Epithelial cell of prostate (primary cell): ENCODE data around the gene COLEC12.

Experiments
- DNase-seq: peaks from one replicate; pipeline ENCODE4 v3.0.0-alpha.2; 2011; ENCODE audit warnings: low read depth, low spot score
- H3K27ac ChIP-seq: fragments of 450-650 bp; 2 replicates; pipeline ENCODE4 v1.5.1; 2017; ENCODE audit warnings: mild to moderate bottlenecking

COLEC12 gene

GRCh38 chr18:394262-394986 lies 106.1 kb downstream of the COLEC12 start:
- DNase-seq, result no peak
- no peak overlapping the region for H3K27ac ChIP-seq

GRCh38 chr18:393574-393957 lies 106.9 kb downstream of the COLEC12 start:
- no peak overlapping the region for H3K27ac ChIP-seq
- no peak for DNase-seq

GRCh38 chr18:392928-393573 lies 107.5 kb downstream of the COLEC12 start:
- no peak for DNase-seq
- no peak overlapping the region for H3K27ac ChIP-seq

- DNase-seq, result no peak
Observed at GRCh38 chr18:390741-391478, 109.6 kb downstream of the COLEC12 start.

GRCh38 chr18:389658-390357 lies 110.7 kb downstream of the COLEC12 start:
- no peak for DNase-seq
- no peak overlapping the region for H3K27ac ChIP-seq

More at GRCh38 chr18:390741-391478, 109.6 kb downstream of the COLEC12 start:
- H3K27ac ChIP-seq, result no peak overlapping the region

- no peak overlapping the region for H3K27ac ChIP-seq
- no peak for DNase-seq
Observed at GRCh38 chr18:388200-388599, 112.3 kb downstream of the COLEC12 start.

- no peak for DNase-seq
- no peak overlapping the region for H3K27ac ChIP-seq
Observed at GRCh38 chr18:386994-387393, 113.5 kb downstream of the COLEC12 start.

- DNase-seq, result no peak
- H3K27ac ChIP-seq, result no peak overlapping the region
Observed at GRCh38 chr18:384897-385296, 115.6 kb downstream of the COLEC12 start.

- no peak for DNase-seq
- H3K27ac ChIP-seq, result no peak overlapping the region
Observed at GRCh38 chr18:383135-383534, 117.4 kb downstream of the COLEC12 start.

GRCh38 chr18:382423-382984 lies 118.0 kb downstream of the COLEC12 start:
- no peak overlapping the region for H3K27ac ChIP-seq
- DNase-seq, result no peak

GRCh38 chr18:379681-380330 lies 120.7 kb downstream of the COLEC12 start:
- DNase-seq, result no peak
- H3K27ac ChIP-seq, result no peak overlapping the region

- no peak overlapping the region for H3K27ac ChIP-seq
- DNase-seq, result no peak
Observed at GRCh38 chr18:378079-378478, 122.4 kb downstream of the COLEC12 start.

GRCh38 chr18:377088-377487 lies 123.4 kb downstream of the COLEC12 start:
- no peak for DNase-seq
- H3K27ac ChIP-seq, result no peak overlapping the region

GRCh38 chr18:376311-376710 lies 124.2 kb downstream of the COLEC12 start:
- H3K27ac ChIP-seq, result no peak overlapping the region
- no peak for DNase-seq

- DNase-seq, result no peak
- no peak overlapping the region for H3K27ac ChIP-seq
Observed at GRCh38 chr18:374721-375168, 125.8 kb downstream of the COLEC12 start.

- DNase-seq, result no peak
Observed at GRCh38 chr18:373780-374179, 126.7 kb downstream of the COLEC12 start.

GRCh38 chr18:371609-371982 lies 128.9 kb downstream of the COLEC12 start:
- no peak overlapping the region for H3K27ac ChIP-seq
- DNase-seq, result no peak

More at GRCh38 chr18:373780-374179, 126.7 kb downstream of the COLEC12 start:
- no peak overlapping the region for H3K27ac ChIP-seq

GRCh38 chr18:370751-371608 lies 129.5 kb downstream of the COLEC12 start:
- DNase-seq, result no peak
- H3K27ac ChIP-seq, result no peak overlapping the region
